HepG2 (cell line): Measurements from ENCODE around the gene SRXN1. TPM values are rescaled to one million over a fixed set of nuclear protein-coding genes. Genes with fewer than 3 reads are reported as not detected.

Experiments used
- CBFB ChIP-seq: sonication (generic); formaldehyde crosslinking; IDR thresholded peaks from 2 replicates; pipeline ENCODE4 v1.4.0; 2020; ENCODE audit warnings: missing genetic modification reagents
- FIP1L1 ChIP-seq: fragments of 200-400 bp; formaldehyde crosslinking; IDR thresholded peaks from 2 replicates; pipeline ENCODE4 v1.6.1; 2018; ENCODE audit warnings: low read depth, mild to moderate bottlenecking, low read length, moderate library complexity, borderline replicate concordance; ENCODE audit not compliant: insufficient read depth
- FOXK1 ChIP-seq: sonication (generic); formaldehyde crosslinking; IDR thresholded peaks from 2 replicates; pipeline ENCODE4 v1.4.0; 2020; ENCODE audit warnings: low read depth, missing genetic modification reagents, borderline replicate concordance
- GTF2F1 ChIP-seq: fragments of 150-350 bp; IDR thresholded peaks from 2 replicates; pipeline ENCODE4 v1.6.1; 2014; ENCODE audit warnings: low read length
- KLF12 ChIP-seq: sonication (generic); formaldehyde crosslinking; IDR thresholded peaks from 2 replicates; pipeline ENCODE4 v1.4.0; 2020; ENCODE audit warnings: missing genetic modification reagents, borderline replicate concordance
- KLF15 ChIP-seq: sonication (generic); formaldehyde crosslinking; IDR thresholded peaks from 2 replicates; pipeline ENCODE4 v1.8.1; 2023; ENCODE audit warnings: borderline replicate concordance, mild to moderate bottlenecking, inconsistent platforms, missing genetic modification reagents, mixed read lengths
- KLF16 ChIP-seq, 2 experiments: sonication (generic) in 1 of 2; formaldehyde crosslinking in 1 of 2; IDR thresholded peaks; 2 replicates each; pipeline versions ENCODE4 v1.6.1 to v1.8.0; 2016 to 2023; ENCODE audit warnings: missing genetic modification reagents in 2 of 2, missing compliant biosample characterization in 1 of 2
- KMT2A ChIP-seq: sonication (generic); formaldehyde crosslinking; IDR thresholded peaks from 2 replicates; pipeline ENCODE4 v1.4.0; 2020; ENCODE audit warnings: missing genetic modification reagents
- MED13 ChIP-seq: sonication (generic); formaldehyde crosslinking; IDR thresholded peaks from 2 replicates; pipeline ENCODE4 v1.5.0; 2020; ENCODE audit warnings: missing genetic modification reagents
- NKX3-1 ChIP-seq: sonication (generic); formaldehyde crosslinking; IDR thresholded peaks from 2 replicates; pipeline ENCODE4 v1.5.0; 2020; ENCODE audit warnings: missing genetic modification reagents
- NR2F2 ChIP-seq: IDR thresholded peaks from 2 replicates; pipeline ENCODE4 v1.6.1; 2012; ENCODE audit warnings: low read depth, inconsistent platforms, borderline replicate concordance
- PHF8 ChIP-seq: sonication (generic); formaldehyde crosslinking; IDR thresholded peaks from 2 replicates; pipeline ENCODE4 v1.5.0; 2020; ENCODE audit warnings: missing genetic modification reagents
- REXO4 ChIP-seq: sonication (generic); formaldehyde crosslinking; IDR thresholded peaks from 2 replicates; pipeline ENCODE4 v1.8.0; 2022; ENCODE audit warnings: missing genetic modification reagents, mild to moderate bottlenecking, borderline replicate concordance
- SMARCC2 ChIP-seq: fragments of 450-650 bp; IDR thresholded peaks from 2 replicates; pipeline ENCODE4 v1.6.1; 2017; ENCODE audit warnings: antibody characterized with exemption, mild to moderate bottlenecking
- SRSF1 ChIP-seq: fragments of 200-400 bp; formaldehyde crosslinking; optimal IDR thresholded peaks from 2 replicates; pipeline ENCODE3; 2017; ENCODE audit warnings: mild to moderate bottlenecking, low read depth, low read length, moderate library complexity
- TAF1 ChIP-seq: sonication (generic); formaldehyde crosslinking; IDR thresholded peaks from 2 replicates; pipeline ENCODE4 v1.4.0; 2020; ENCODE audit warnings: missing genetic modification reagents
- TBX2 ChIP-seq: sonication (generic); formaldehyde crosslinking; IDR thresholded peaks from 2 replicates; pipeline ENCODE4 v1.5.0; 2020; ENCODE audit warnings: missing genetic modification reagents, mild to moderate bottlenecking, borderline replicate concordance
- TGIF2 ChIP-seq: IDR thresholded peaks from 2 replicates; pipeline ENCODE4 v1.6.1; 2016; ENCODE audit warnings: control low read depth, missing compliant biosample characterization
- XRCC5 ChIP-seq: fragments of 200-400 bp; formaldehyde crosslinking; optimal IDR thresholded peaks from 2 replicates; pipeline ENCODE3; 2017; ENCODE audit warnings: mild to moderate bottlenecking, low read length
- ZFYVE20 ChIP-seq: sonication (generic); formaldehyde crosslinking; IDR thresholded peaks from 2 replicates; pipeline ENCODE4 v1.8.0; 2023; ENCODE audit warnings: low read depth, mild to moderate bottlenecking, moderate library complexity, missing genetic modification reagents, borderline replicate concordance
- ZMYM3 ChIP-seq: sonication (generic); formaldehyde crosslinking; IDR thresholded peaks from 2 replicates; pipeline ENCODE4 v1.5.1; 2020; ENCODE audit warnings: mild to moderate bottlenecking, missing genetic modification reagents
- ZNF136 ChIP-seq: sonication (generic); formaldehyde crosslinking; IDR thresholded peaks from 2 replicates; pipeline ENCODE4 v1.8.1; 2022; ENCODE audit warnings: low read depth, mild to moderate bottlenecking, moderate library complexity, missing genetic modification reagents
- ZNF138 ChIP-seq: sonication (generic); formaldehyde crosslinking; IDR thresholded peaks from 2 replicates; pipeline ENCODE4 v1.5.0; 2020; ENCODE audit warnings: mild to moderate bottlenecking, low read depth, missing genetic modification reagents
- ZNF343 ChIP-seq: sonication (generic); formaldehyde crosslinking; IDR thresholded peaks from 2 replicates; pipeline ENCODE4 v1.4.0; 2020; ENCODE audit warnings: mild to moderate bottlenecking, missing genetic modification reagents
- ZNF558 ChIP-seq: sonication (generic); formaldehyde crosslinking; IDR thresholded peaks from 2 replicates; pipeline ENCODE4 v1.9.0; 2022; ENCODE audit warnings: mild to moderate bottlenecking, missing genetic modification reagents, borderline replicate concordance
- ZNF713 ChIP-seq: sonication (generic); formaldehyde crosslinking; IDR thresholded peaks from 2 replicates; pipeline ENCODE4 v1.4.0; 2020; ENCODE audit warnings: mild to moderate bottlenecking, missing genetic modification reagents
- ZSCAN12 ChIP-seq: sonication (generic); formaldehyde crosslinking; IDR thresholded peaks from 2 replicates; pipeline ENCODE4 v1.9.0; 2021; ENCODE audit warnings: mild to moderate bottlenecking, missing genetic modification reagents
- polyA plus RNA-seq, 8 experiments: library from polyadenylated mRNA; depleted of rRNA in 3 of 8; stranded (reverse) in 7 of 8; unstranded in 1 of 8; fragments of >200 nt; fragmentation: Illumina TruSeq in 4 of 8; extraction: Trizol in 4 of 8; gene quantifications; 2 replicates each; pipeline versions ENCODE4 v1.2.1 to v1.2.3, GENCODE V29; 2011 to 2016; ENCODE audit warnings: low read depth in 4 of 8, missing spikeins in 1 of 8, mixed read lengths in 1 of 8; ENCODE audit not compliant: insufficient read depth in 1 of 8
- total RNA-seq, 5 experiments: library from RNA; depleted of rRNA; stranded (reverse); fragments of >200 nt; fragmentation: Illumina TruSeq; extraction: Trizol; gene quantifications; 2 replicates each; pipeline ENCODE4 v1.2.3, GENCODE V29; 2016; ENCODE audit warnings: low read depth in 1 of 5
- TF ChIP-seq, protein P1 (sequence below): sonication (generic); formaldehyde crosslinking; conservative IDR thresholded peaks from 2 replicates; pipeline ENCODE4 v1.8.0; 2022; ENCODE audit warnings: missing genetic modification reagents
- TF ChIP-seq, protein P2 (sequence below): sonication (generic); formaldehyde crosslinking; IDR thresholded peaks from 2 replicates; pipeline ENCODE4 v1.5.0; 2020; ENCODE audit warnings: mild to moderate bottlenecking, missing genetic modification reagents, borderline replicate concordance

SRXN1 gene
- total and polyA plus RNA-seq, 2 of the 13 experiments (the other 11 are each of a cell fraction or from before 2014, with no cell fraction given) = 29.9 to 87.7 TPM

DNA sequence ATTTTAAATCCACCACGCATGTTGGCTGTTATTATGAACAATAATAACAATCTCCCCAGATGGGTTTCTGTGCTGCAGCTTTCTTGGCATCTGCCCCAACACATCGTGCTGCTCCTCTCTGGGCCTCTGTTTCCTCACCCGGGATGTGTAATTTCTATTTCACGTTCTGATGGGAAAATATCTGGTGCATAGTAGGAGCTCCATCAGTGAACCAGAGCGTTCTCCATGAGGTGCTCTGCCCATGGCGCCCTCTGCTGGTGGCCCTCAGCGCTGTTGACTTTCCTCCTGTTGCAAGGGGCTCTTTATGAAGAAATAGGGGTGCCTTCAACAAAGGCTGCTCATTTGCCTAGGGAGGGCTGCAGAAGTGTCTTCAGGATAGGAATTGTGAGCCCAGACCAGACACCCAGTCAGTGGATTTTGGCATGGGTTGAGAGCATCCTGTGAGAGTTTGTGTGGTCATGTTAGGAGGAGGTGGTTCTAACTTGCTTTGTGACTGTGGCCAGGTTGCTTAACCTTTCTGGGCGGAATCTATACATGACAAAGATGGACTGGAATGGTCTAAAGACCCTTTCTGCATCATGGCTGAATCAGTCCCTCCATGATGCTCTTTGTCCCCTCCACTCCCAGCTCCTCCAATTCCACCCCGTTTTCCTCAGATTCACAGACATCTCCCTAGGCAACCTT, 14.5 kb upstream of the SRXN1 start (continued):
- TF ChIP-seq SRSF1 (no peak), KLF12 (CRISPR knock-in tag) (no peak), MED13 (CRISPR knock-in tag) (no peak), ZMYM3 (no peak), ZNF558 (CRISPR knock-in tag) (peak; percentile 39; the same call in 1 of the 2 replicates), ZSCAN12 (no peak), XRCC5 (peak; percentile 96), TBX2 (CRISPR knock-in tag) (no peak), ZNF713 (no peak), ZNF343 (no peak), ZNF136 (CRISPR knock-in tag) (no peak), FOXK1 (CRISPR knock-in tag) (no peak), KLF16 (CRISPR knock-in tag; IDR thresholded peaks at IDR 0.05) (no peak), FIP1L1 (no peak), KLF15 (CRISPR knock-in tag) (no peak), NR2F2 (no peak), TGIF2 (CRISPR knock-in tag) (0 out of 2 replicates have a peak, but pooled peaks have one; percentile 42), SMARCC2 (no peak), KMT2A (CRISPR knock-in tag) (no peak), NKX3-1 (CRISPR knock-in tag) (no peak), CBFB (CRISPR knock-in tag) (no peak), ZNF138 (no peak), TAF1 (CRISPR knock-in tag) (no peak), GTF2F1 (no peak), PHF8 (no peak), REXO4 (no peak), ZFYVE20 (CRISPR knock-in tag) (no peak)
- TF ChIP-seq, protein P1, sequence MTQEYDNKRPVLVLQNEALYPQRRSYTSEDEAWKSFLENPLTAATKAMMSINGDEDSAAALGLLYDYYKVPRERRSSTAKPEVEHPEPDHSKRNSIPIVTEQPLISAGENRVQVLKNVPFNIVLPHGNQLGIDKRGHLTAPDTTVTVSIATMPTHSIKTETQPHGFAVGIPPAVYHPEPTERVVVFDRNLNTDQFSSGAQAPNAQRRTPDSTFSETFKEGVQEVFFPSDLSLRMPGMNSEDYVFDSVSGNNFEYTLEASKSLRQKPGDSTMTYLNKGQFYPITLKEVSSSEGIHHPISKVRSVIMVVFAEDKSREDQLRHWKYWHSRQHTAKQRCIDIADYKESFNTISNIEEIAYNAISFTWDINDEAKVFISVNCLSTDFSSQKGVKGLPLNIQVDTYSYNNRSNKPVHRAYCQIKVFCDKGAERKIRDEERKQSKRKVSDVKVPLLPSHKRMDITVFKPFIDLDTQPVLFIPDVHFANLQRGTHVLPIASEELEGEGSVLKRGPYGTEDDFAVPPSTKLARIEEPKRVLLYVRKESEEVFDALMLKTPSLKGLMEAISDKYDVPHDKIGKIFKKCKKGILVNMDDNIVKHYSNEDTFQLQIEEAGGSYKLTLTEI (CRISPR knock-in tag) = no peak
- TF ChIP-seq, protein P2, sequence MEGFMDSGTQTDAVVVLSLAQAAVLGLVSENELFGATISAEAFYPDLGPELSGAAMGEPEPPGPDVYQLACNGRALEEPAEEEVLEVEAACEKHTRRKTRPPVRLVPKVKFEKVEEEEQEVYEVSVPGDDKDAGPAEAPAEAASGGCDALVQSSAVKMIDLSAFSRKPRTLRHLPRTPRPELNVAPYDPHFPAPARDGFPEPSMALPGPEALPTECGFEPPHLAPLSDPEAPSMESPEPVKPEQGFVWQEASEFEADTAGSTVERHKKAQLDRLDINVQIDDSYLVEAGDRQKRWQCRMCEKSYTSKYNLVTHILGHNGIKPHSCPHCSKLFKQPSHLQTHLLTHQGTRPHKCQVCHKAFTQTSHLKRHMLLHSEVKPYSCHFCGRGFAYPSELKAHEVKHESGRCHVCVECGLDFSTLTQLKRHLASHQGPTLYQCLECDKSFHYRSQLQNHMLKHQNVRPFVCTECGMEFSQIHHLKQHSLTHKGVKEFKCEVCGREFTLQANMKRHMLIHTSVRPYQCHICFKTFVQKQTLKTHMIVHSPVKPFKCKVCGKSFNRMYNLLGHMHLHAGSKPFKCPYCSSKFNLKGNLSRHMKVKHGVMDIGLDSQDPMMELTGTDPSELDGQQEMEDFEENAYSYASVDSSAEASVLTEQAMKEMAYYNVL (CRISPR knock-in tag) = no peak
